Gastroesophageal sphincter (tissue), 4 donors: ENCODE measurements around the gene CNPY2. TPM values are rescaled to one million over a fixed set of nuclear protein-coding genes. Genes with fewer than 3 reads are reported as not detected.
"Not testable (repeated sequence)": the region's sequence is repeated elsewhere in the genome, so short reads cannot be mapped to it uniquely, and the experiment has no call there.

Experiments used
- ATAC-seq: fragments of 150-250 bp; one replicate; pipeline ENCODE4 v1.9.1; 2016; ENCODE audit warnings: mild to moderate bottlenecking, moderate library complexity
- H3K27ac ChIP-seq, 4 donors: fragments of 200-600 bp; sonication (generic) in 3 of 4; 1 replicate in 3 of 4; 2 replicates in 1 of 4; pipeline ENCODE4 v1.5.1; 2016 to 2019
- H3K27me3 ChIP-seq: fragments of 200-600 bp; sonication (generic); one replicate; pipeline ENCODE4 v1.5.1; 2019
- H3K36me3 ChIP-seq, 2 donors: fragments of 200-600 bp; sonication (generic); one replicate each; pipeline ENCODE4 v1.5.1; 2019; ENCODE audit warnings: control low read depth in 1 of 2
- H3K4me1 ChIP-seq, 3 donors: fragments of 200-600 bp; sonication (generic); 1 replicate in 2 of 3; 2 replicates in 1 of 3; pipeline ENCODE4 v1.5.1; 2016 to 2019; ENCODE audit warnings: control low read depth in 2 of 3
- H3K4me3 ChIP-seq, 2 donors: fragments of 200-600 bp; sonication (generic); one replicate each; pipeline ENCODE4 v1.5.1; 2019; ENCODE audit warnings: mild to moderate bottlenecking in 1 of 2, moderate library complexity in 1 of 2
- H3K9me3 ChIP-seq, 3 donors: fragments of 200-600 bp; sonication (generic); one replicate each; pipeline ENCODE4 v1.5.1; 2017 to 2019; ENCODE audit warnings: control low read depth in 2 of 3
- CTCF ChIP-seq, 4 experiments: fragments of 200-600 bp in 2 of 4; fragments of 450-650 bp in 2 of 4; sonication (generic) in 1 of 4; IDR thresholded peaks; one replicate each; pipeline ENCODE4 v1.5.1; 2017 to 2019; ENCODE audit warnings: antibody characterized with exemption in 4 of 4, mild to moderate bottlenecking in 2 of 4, moderate library complexity in 2 of 4
- EP300 ChIP-seq: sonication (generic); formaldehyde crosslinking; IDR thresholded peaks from one replicate; pipeline ENCODE4 v1.6.1; 2017; ENCODE audit warnings: antibody characterized with exemption, mild to moderate bottlenecking
- POLR2A ChIP-seq, 2 donors: fragments of 450-650 bp; IDR thresholded peaks; one replicate each; pipeline ENCODE4 v1.6.1; 2017; ENCODE audit warnings: antibody characterized with exemption in 2 of 2, mild to moderate bottlenecking in 2 of 2, moderate library complexity in 1 of 2
- POLR2AphosphoS5 ChIP-seq: sonication (generic); formaldehyde crosslinking; IDR thresholded peaks from one replicate; pipeline ENCODE4 v1.6.1; 2017; ENCODE audit warnings: antibody characterized with exemption
- WGBS, 2 donors: methylation state at CpG; one replicate each; pipeline ENCODE4 v1.1.5; 2018; ENCODE audit warnings: low coverage in 1 of 2; 5-methylcytosine and 5-hydroxymethylcytosine counted together
- total RNA-seq, 4 donors: library from RNA; depleted of rRNA; stranded (reverse); fragments of >200 nt; gene quantifications; one replicate each; pipeline ENCODE4 v1.1.0, GENCODE V29; 2016

The CNPY2 gene
- total RNA-seq, 4 donors from 2014 or later, result 55.7 to 82.0 (median 65.2) TPM

- no peak for ATAC-seq
- Histone ChIP-seq H3K4me1 (peaks cover 0 to 26% (median 4%) of the 10 kb centered on the region in 3 donors), H3K27ac (no peak overlapping the region), H3K36me3 (peaks cover 0 to 61% of the 10 kb centered on the region in 2 donors), H3K9me3 (no peaks in the 10 kb centered on the region), H3K27me3 (no peaks in the 10 kb centered on the region), H3K4me3 (no peak overlapping the region)
- TF ChIP-seq EP300 (no peak), POLR2A (IDR thresholded peaks at IDR 0.05) (no peak), POLR2AphosphoS5 (no peak), CTCF (IDR thresholded peaks at IDR 0.05) (no peak)
- 23 to 30% methylated on average over 4 of the region's 4 CpGs for WGBS, 2 donors
Observed at GRCh38 chr12:56286044-56286830, 29.6 kb downstream of the CNPY2 start.

GRCh38 chr12:56284263-56284662, 31.5 kb downstream of the CNPY2 start:
- ATAC-seq, H3K4me3 ChIP-seq, H3K27me3 ChIP-seq, H3K27ac ChIP-seq, H3K9me3 ChIP-seq: not testable (repeated sequence)
- Histone ChIP-seq H3K4me1 (peaks cover 0 to 23% (median 4%) of the 10 kb centered on the region in 3 donors), H3K36me3 (peaks cover 0 to 68% of the 10 kb centered on the region in 2 donors)
- 83% methylated on average over 3 of the region's 5 CpGs; no CpG with 5 or more reads in 1 of the 2 donors for WGBS, 2 donors

DNA sequence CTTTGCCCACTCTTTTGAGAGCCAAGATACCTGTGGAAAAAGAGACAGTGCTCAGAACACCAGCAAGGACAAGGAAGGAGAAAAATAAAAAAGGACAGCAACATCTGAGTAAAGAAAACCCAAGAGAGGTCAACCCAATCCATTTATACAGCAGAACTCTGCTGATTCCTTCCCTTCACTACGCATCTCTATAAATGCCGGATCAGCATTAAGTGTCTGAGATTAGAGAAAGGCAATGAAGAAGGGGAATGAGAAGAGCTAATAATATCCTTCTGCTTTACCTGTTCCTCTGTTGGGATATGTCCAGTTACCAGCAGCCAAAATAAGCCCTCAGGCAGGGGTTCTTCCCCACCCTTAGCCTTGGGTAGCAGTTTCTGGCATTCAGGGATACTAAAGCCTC, 33.2 kb downstream of the CNPY2 start:
- Histone ChIP-seq H3K27me3 (no peaks in the 10 kb centered on the region), H3K4me3 (no peak overlapping the region), H3K4me1 (peaks cover 0 to 16% (median 4%) of the 10 kb centered on the region in 3 donors), H3K36me3 (peaks cover 0 to 85% of the 10 kb centered on the region in 2 donors), H3K27ac (no peak overlapping the region), H3K9me3 (no peaks in the 10 kb centered on the region)
- 100% methylated on average over 2 of the region's 2 CpGs for WGBS, 2 donors
- no peak for ATAC-seq
- no peak for TF ChIP-seq EP300
- TF ChIP-seq POLR2A (IDR thresholded peaks at IDR 0.05), result no peak
- TF ChIP-seq CTCF (IDR thresholded peaks at IDR 0.05), result no peak
- no peak for TF ChIP-seq POLR2AphosphoS5

DNA sequence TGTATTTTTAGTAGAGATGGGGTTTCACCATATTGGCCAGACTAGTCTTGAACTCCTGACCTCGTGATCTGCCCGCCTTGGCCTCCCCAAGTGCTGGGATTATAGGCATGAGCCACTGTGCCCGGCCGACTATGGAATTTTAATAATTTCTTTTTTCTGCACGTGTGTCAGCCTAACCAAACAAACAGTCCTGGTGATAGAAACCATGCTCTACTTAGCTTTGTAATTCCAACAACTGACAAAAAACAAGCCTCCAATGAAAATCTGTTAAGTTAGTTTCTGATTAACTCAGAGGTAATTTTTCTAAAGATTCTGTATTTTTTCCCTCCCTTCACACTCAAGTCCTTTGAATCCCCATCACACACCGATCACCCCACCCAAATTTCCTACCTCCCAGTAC, 33.8 kb downstream of the CNPY2 start:
- TF ChIP-seq EP300 (no peak), POLR2AphosphoS5 (no peak), CTCF (IDR thresholded peaks at IDR 0.05) (no peak), POLR2A (IDR thresholded peaks at IDR 0.05) (no peak)
- peaks cover 0 to 90% of the 10 kb centered on the region in 2 donors for H3K36me3 ChIP-seq
- 67 to 73% methylated on average over 6 of the region's 6 CpGs for WGBS, 2 donors
- H3K4me1 ChIP-seq, result peaks cover 0 to 15% (median 3%) of the 10 kb centered on the region in 3 donors
- H3K9me3 ChIP-seq, result no peaks in the 10 kb centered on the region
- no peaks in the 10 kb centered on the region for H3K27me3 ChIP-seq
- no peak overlapping the region for H3K27ac ChIP-seq
- no peak overlapping the region for H3K4me3 ChIP-seq
- no peak for ATAC-seq

GRCh38 chr12:56280849-56281248, 34.9 kb downstream of the CNPY2 start:
- no peak for ATAC-seq
- peaks cover 0 to 3% (median 0%) of the 10 kb centered on the region in 3 donors for H3K4me1 ChIP-seq
- H3K9me3 ChIP-seq, result no peaks in the 10 kb centered on the region
- no peaks in the 10 kb centered on the region for H3K27me3 ChIP-seq
- peaks cover 0 to 100% of the 10 kb centered on the region in 2 donors for H3K36me3 ChIP-seq
- H3K27ac ChIP-seq, result no peak overlapping the region
- H3K4me3 ChIP-seq, result no peak overlapping the region
- TF ChIP-seq POLR2A (IDR thresholded peaks at IDR 0.05) (no peak), POLR2AphosphoS5 (no peak), EP300 (no peak), CTCF (IDR thresholded peaks at IDR 0.05) (no peak)
